GM18951 (cell line): Measurements from ENCODE around the gene CHMP4B.

Source experiments
- POLR2A ChIP-seq: IDR thresholded peaks from 4 replicates; pipeline ENCODE4 v1.6.1; 2011; ENCODE audit warnings: mild to moderate bottlenecking; ENCODE audit not compliant: insufficient read length, insufficient read depth; ENCODE audit errors: extremely low read depth
- in situ Hi-C: fragments of 300-500 bp; cut with MboI; formaldehyde crosslinking; loops from one replicate; pipeline ENCODE4 v1.12.0; 2022; ENCODE audit warnings: low sequenced_read_pairs, mixed read lengths, inconsistent platforms; ENCODE audit not compliant: unreplicated experiment

The CHMP4B gene

DNA sequence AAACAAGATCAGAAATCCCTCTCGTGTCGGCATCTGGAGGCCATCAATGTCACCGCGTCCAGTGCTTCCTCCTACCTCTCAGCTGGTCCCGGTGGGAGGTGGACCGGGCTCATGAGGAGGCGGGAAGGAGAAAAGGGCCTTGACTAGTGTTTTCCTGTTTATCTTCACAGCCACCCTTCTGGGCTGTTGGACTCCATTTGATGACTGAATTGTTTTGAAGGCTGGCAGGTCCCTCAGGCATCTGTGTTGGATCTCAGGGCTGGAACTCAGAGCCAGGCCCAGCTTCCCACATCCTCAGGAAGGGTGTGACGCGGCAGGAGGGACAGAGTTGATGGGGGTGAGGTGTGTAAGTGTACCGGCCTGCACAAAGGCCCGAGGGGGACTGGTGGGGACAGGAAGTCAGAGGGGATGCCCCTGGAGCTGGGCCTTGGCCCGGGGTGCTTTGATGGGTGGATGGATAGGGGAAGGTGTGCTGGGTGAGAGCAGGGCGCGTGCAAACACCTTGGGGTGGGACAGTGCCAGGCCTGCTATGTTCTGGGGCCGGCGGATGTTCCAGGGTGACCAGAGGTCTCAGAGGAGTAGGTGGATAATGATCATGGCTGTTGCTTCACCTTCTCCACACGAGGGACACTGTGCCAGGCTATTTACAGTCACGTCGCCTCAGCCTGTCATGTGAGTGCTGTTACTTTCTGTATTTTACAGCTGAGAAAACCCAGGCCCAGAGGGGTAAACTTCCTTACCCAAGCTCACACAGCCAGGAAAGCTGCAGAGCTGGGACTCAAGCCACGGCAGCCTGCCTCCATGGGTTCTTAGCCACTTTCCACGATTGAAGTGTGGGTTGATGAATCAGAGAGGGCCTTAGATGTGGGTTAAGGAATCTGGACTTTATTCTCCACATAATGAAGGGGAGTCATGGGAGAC is 17.9 kb upstream of the CHMP4B start:
- in situ Hi-C loops = no loop called here
- no peak for TF ChIP-seq POLR2A

DNA sequence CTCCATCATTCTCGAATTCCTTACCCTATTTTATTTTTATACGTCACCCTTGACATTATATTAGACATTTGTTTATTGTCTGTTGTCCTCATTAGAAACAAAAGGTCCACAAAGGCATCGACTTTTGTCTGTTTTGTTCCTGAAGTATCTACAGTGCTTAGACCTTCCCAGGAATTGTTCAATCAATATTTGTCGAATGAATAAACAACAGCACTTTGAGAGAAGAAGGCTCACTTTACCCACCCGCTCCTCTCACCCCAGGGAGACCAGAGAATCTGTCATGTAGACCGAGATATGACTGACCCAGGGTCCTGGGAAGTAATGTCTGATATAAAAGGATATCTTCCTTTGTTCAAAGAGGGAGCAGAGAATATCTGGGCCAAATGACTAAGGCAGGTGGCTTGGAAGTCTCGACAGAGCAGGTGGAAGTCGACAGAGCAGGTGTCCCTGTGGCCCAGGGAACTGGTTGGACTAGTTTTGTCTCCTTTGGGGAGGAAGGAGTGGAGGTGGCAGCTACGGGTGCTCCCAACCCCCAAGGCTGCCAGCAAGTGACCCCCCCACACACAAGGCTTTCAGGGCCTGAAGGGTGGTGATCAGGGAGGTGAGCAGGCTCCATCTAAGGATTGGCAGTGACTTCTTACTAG is 14.8 kb upstream of the CHMP4B start:
- no peak for TF ChIP-seq POLR2A
- in situ Hi-C loops = no loop called here

DNA sequence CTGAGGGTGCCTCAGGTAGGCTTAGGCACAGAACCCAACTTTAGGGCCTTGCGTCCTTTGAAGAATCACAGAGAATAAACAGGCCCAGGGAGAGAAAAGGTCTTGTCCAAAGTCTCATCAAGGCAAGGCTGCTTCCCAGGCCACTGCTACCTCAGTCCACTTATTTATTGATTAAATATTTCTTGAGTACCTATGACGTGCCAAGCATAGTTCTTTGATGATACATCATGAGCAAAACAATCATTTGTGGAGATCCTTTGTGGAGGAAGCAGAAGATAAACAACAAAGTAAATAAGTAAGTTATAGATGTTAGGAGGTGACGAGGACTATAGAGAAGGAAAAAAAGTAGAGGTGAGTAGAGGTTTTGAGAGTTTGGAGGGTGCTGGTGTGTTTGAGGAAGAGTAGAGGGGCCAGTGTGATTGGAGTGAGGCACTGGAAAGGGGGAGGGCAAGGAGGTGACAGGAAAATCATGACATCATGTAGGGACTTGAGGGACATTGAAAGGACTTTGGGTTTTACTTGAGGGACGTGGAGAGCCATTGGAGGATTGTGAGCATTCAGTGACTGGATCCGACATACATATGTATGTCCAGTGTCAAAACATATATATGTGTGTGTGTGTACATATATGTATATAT is 14.1 kb upstream of the CHMP4B start:
- in situ Hi-C loops = no loop called here
- TF ChIP-seq POLR2A = no peak

GRCh38 chr20:33798444-33798843 is 12.7 kb upstream of the CHMP4B start:
- no peak for TF ChIP-seq POLR2A
- in situ Hi-C loops = no loop called here

DNA sequence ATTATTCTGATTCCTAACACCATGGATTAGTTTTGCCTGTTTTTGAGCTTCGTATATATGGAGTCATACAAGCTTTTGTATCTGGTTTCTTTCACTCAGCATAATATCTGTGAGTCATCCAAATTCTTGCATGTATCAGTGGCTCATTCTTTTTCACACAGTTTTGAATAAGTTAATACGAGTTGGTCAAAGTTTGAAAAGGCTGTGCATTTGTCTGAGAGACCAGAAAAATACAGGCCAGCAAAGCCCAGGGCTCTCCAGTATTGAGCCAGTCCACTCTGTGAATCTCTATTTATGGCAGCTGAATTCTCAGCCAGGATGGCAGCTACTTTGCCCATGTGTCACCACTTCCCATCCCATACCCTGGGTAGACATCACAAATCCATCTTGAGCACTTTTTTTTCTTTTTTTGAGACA is 7.2 kb upstream of the CHMP4B start:
- in situ Hi-C loops = no loop called here
- TF ChIP-seq POLR2A = no peak

- TF ChIP-seq POLR2A = no peak
- in situ Hi-C loops = no loop called here
Measured at GRCh38 chr20:33808388-33808787, 2.8 kb upstream of the CHMP4B start.

DNA sequence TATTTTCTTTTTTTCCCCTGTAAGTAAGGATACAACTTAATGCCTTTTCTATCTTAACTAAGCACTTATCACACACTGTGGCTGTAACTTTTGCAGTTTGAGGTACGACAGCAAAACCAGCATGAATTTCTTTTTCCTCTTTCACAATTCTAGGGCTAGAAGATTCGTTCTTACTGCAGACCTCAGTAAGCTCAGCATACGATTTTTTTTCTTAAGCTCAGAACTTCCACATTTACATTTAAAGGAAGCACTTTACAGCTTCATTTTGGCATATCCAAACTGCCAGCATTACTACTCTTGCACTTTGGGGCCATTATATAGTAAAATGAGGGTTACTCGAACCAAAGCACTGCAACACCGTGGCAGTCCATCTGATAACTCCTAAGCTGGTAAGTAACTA is 889 bp upstream of the CHMP4B start:
- in situ Hi-C loops = no loop called here
- no peak for TF ChIP-seq POLR2A

- in situ Hi-C loops = no loop called here
- TF ChIP-seq POLR2A = no peak
Measured at GRCh38 chr20:33811776-33812151, 616 bp downstream of the CHMP4B start.

GRCh38 chr20:33812152-33812849 is 1.2 kb downstream of the CHMP4B start:
- in situ Hi-C loops = no loop called here
- TF ChIP-seq POLR2A = no peak

DNA sequence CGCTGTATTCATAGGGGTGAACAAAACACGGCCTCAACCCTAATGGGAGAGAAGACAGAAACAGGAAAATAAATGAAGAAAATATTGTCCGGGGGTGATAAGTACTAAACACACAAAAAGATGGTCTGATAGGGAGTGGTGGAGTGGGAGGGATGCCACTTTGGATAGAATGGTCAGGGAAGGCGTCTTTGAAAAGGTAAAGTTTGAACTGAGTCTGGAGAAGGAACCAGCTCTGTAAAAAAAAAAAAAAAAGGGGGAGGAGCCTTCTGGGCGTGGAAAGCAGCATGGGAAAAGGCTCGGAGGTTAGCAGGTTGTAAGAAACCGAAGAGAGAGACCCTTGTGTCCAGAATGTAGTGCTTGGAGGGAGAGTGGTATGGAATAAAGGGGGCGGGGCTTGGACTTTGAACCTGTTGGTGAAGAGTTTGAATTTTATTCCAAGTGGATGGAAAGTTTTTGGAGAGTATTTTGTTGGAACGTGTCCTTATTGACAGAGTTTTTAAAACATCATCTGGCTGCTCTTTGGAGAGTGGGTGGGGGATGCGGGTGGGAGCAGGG is 1.8 kb downstream of the CHMP4B start:
- TF ChIP-seq POLR2A = no peak
- in situ Hi-C loops = no loop called here

- in situ Hi-C loops = no loop called here
- TF ChIP-seq POLR2A = no peak
Measured at GRCh38 chr20:33814238-33814712, 3.1 kb downstream of the CHMP4B start.

- TF ChIP-seq POLR2A = no peak
- in situ Hi-C loops = no loop called here
Measured at GRCh38 chr20:33815671-33816070, 4.5 kb downstream of the CHMP4B start.

DNA sequence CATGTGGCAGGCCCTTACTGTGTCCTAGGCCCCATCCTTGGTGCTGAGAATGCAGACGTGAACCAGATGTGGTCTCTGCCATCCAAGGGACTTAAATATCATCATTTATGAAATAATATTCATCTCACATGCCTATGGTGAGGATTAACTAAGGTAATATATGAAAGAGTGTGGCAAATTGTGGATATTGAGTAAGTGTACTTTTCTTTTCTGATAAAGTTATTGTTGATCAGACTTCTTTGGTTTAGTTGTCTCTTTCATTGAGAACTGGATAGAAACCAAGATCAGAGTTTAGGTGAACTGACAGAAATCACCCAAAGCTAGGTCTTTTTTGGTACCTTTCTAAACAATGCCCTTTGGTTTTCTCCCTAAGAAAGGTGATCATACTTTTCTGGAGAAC is 5.0 kb downstream of the CHMP4B start:
- no peak for TF ChIP-seq POLR2A
- in situ Hi-C loops = no loop called here
